Colonic mucosa (tissue), 4 donors: ENCODE results near the gene ERP29. TPM values are rescaled to one million over a fixed set of nuclear protein-coding genes. Genes with fewer than 3 reads are reported as not detected.

Source experiments
- DNase-seq: peaks from one replicate; pipeline ENCODE4 v3.0.0-alpha.2; 2020
- H3K27ac ChIP-seq: fragments of 200-600 bp; one replicate; pipeline ENCODE4 v1.8.0; 2021
- H3K27me3 ChIP-seq: fragments of 200-600 bp; one replicate; pipeline ENCODE4 v1.8.0; 2021
- H3K36me3 ChIP-seq: fragments of 200-600 bp; one replicate; pipeline ENCODE4 v1.8.0; 2021
- H3K4me1 ChIP-seq: fragments of 200-600 bp; one replicate; pipeline ENCODE4 v1.8.0; 2021; ENCODE audit warnings: mild to moderate bottlenecking
- H3K4me3 ChIP-seq: fragments of 200-600 bp; one replicate; pipeline ENCODE4 v1.8.0; 2021
- H3K9ac ChIP-seq, 2 donors: one replicate each; pipeline ENCODE4 v1.7.0; 2013; ENCODE audit warnings: control low read depth in 2 of 2, low read depth in 2 of 2, low read length in 2 of 2
- H3K9me3 ChIP-seq: fragments of 200-600 bp; one replicate; pipeline ENCODE4 v1.8.0; 2021
- intact Hi-C: fragments of 100-400 bp; cut with DNase I; formaldehyde crosslinking; loops from one replicate; pipeline ENCODE4 v1.14.1; 2022
- total RNA-seq, 2 donors: library from RNA; stranded (reverse); fragmentation: NEBNext Ultra II Directional in 1 of 2; extraction: Animal tissue kit (Norgen Biotek cat#: 25700) in 1 of 2; gene quantifications; one replicate each; pipeline ENCODE4 v1.2.1, GENCODE V29; 2021
- TF ChIP-seq, protein P1 (sequence below): fragments of 200-600 bp; IDR thresholded peaks from one replicate; pipeline ENCODE4 v1.8.0; 2022; ENCODE audit warnings: antibody characterized with exemption, mild to moderate bottlenecking
- donor health status: healthy.
- donor health status: DM: no; HTN: no; CAD: no.
- donor health status: DM: no; HTN: no; CAD: no.

The ERP29 gene
- 100 to 1,000 TPM; 136 to 152 TPM for total RNA-seq

DNA sequence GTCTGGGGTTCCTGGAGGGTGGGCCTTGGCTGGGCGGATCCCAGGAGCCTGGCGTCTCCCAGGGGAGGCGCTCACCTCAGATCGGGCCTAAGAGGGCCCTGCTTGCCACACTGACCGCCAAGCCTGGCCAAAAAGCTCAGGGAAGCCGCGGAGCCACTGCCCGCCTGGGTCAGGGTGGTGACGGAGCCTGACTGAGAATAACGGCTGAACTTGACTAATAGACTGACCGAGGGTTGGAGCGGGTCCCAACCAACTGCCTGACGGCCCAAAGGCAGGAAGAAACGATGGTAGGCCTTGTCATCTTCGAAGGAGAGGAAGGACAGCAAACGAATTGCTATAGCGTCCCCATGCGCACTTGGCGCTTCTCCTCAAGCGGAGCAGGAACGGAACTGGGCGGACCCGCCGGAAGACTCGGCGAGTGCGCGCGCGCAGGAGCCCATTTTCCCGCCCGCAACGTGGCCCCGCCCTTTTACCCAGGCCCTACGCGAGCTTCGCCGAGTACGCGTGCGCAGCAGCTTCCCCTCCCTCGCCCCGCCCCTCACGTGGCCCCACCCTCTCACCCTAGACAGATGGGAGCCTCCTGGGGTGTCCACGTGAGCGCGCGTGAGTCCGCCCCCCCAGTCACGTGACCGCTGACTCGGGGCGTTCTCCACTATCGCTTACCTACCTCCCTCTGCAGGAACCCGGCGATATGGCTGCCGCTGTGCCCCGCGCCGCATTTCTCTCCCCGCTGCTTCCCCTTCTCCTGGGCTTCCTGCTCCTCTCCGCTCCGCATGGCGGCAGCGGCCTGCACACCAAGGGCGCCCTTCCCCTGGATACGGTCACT is at the start of gene ERP29, which contains the start of gene TMEM116:
TSS of gene ERP29 (plus strand) at position 652 of the 826 bp plus-strand sequence. CDS start at position 692, 40 bp downstream.
TSS of gene TMEM116 (minus strand) at position 391 of the 826 bp plus-strand sequence. CDS start 7,895 bp downstream, outside the sequence.
- Histone ChIP-seq H3K4me1 (peaks cover 8% of the 10 kb centered on the region), H3K27me3 (no peaks in the 10 kb centered on the region), H3K27ac (peak within 1 kb of the TSS; percentile 88), H3K36me3 (no peaks in the 10 kb centered on the region), H3K9me3 (no peaks in the 10 kb centered on the region), H3K9ac (peak within 1 kb of the TSS; percentile 95 to 96), H3K4me3 (peak within 1 kb of the TSS; percentile 88)
- intact Hi-C loops, result no loop called here
- peak; percentile 100 for DNase-seq
- TF ChIP-seq, protein P1, sequence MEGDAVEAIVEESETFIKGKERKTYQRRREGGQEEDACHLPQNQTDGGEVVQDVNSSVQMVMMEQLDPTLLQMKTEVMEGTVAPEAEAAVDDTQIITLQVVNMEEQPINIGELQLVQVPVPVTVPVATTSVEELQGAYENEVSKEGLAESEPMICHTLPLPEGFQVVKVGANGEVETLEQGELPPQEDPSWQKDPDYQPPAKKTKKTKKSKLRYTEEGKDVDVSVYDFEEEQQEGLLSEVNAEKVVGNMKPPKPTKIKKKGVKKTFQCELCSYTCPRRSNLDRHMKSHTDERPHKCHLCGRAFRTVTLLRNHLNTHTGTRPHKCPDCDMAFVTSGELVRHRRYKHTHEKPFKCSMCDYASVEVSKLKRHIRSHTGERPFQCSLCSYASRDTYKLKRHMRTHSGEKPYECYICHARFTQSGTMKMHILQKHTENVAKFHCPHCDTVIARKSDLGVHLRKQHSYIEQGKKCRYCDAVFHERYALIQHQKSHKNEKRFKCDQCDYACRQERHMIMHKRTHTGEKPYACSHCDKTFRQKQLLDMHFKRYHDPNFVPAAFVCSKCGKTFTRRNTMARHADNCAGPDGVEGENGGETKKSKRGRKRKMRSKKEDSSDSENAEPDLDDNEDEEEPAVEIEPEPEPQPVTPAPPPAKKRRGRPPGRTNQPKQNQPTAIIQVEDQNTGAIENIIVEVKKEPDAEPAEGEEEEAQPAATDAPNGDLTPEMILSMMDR, result peak; percentile 41

DNA sequence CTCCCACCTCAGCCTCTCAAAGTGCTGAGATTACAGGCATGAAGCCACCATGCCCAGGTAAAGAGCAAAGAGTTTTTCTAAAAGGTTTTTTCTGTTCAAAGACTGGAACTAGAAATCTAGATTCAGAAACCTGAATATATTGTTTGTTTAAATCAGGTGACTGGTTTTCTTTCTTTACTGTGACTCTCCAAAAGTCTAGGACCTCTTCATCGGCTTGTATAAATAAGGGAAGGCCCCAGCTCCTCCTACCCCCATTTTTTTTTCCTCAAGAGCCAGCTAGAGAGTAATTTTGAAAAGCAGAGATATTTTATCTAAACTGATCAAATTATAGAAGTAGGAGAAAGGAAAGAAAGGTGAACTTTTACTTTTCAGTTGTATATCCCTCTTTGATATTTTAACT is 48.3 kb upstream of the ERP29 start:
- Histone ChIP-seq H3K4me3 (no peak overlapping the region), H3K9ac (no peak overlapping the region), H3K36me3 (no peaks in the 10 kb centered on the region), H3K27me3 (no peaks in the 10 kb centered on the region), H3K4me1 (no peaks in the 10 kb centered on the region), H3K9me3 (no peaks in the 10 kb centered on the region), H3K27ac (no peak overlapping the region)
- intact Hi-C loops, result no loop called here
- TF ChIP-seq, protein P1, result no peak
- no peak for DNase-seq

DNA sequence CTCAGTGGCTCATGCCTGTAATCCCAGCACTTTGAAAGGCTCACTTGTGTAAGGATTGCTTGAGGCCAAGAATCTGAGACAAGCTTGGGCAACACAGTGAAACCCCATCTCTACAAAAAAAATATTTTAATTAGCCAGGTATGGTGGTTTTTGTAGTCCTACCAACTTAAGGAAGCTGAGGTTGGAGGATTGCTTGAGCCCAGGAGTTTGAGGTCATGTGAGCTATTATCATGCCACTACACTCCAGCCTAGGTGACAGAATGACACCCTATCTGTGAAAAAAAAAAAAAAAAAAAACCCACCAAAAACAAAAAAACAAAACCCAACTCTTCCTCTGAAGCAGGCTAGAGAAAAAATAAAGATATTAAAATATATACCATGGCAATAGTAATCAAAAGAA is 41.4 kb upstream of the ERP29 start:
- no peak overlapping the region for H3K9ac ChIP-seq

DNA sequence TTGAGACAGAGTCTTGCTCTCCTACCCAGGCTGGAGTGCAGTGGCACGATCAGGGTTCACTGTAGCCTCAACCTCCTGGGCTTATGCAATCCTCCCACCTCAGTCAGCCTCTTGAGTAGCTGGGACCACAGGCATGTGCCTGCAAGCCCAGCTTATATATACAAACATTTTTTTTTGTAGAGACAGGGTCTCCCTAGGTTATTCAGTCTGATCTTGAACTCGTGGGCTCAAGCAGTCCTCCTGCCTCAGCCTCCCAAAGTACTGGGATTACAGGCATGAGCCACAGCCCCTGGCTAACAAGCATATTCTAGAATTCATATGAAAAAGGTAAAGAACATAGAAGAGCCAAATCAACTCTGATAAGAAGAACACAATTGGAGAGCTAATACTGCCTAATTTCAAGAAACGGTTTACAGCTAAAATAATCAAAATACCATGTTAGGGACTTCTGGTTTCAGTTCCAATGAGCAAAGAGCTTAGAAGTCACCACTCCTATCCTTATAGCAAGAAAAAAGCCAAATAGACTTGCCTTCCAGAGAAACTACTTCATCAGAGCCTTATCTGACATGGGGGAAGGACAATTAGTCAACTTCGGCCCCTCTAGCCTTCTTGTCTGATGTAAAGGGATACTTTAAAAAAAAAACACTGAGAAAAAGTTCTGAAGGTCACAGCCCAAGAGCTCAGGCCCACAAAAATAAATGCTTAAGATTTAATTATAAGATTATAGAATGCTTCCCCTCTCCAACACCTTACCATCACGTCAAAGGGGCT is 37.9 kb upstream of the ERP29 start:
- intact Hi-C loops, result no loop called here
- Histone ChIP-seq H3K4me1 (no peaks in the 10 kb centered on the region), H3K9ac (no peak overlapping the region), H3K4me3 (no peak overlapping the region), H3K27me3 (no peaks in the 10 kb centered on the region), H3K36me3 (no peaks in the 10 kb centered on the region), H3K27ac (no peak overlapping the region), H3K9me3 (no peaks in the 10 kb centered on the region)
- TF ChIP-seq, protein P1, result no peak
- DNase-seq, result no peak

More for the DNA sequence above, 41.4 kb upstream of the ERP29 start:
- intact Hi-C loops, result no loop called here
- H3K36me3 ChIP-seq, result no peaks in the 10 kb centered on the region
- H3K27me3 ChIP-seq, result no peaks in the 10 kb centered on the region
- no peak for DNase-seq
- H3K9me3 ChIP-seq, result no peaks in the 10 kb centered on the region
- H3K4me3 ChIP-seq, result no peak overlapping the region
- H3K4me1 ChIP-seq, result no peaks in the 10 kb centered on the region
- TF ChIP-seq, protein P1, result no peak
- no peak overlapping the region for H3K27ac ChIP-seq

DNA sequence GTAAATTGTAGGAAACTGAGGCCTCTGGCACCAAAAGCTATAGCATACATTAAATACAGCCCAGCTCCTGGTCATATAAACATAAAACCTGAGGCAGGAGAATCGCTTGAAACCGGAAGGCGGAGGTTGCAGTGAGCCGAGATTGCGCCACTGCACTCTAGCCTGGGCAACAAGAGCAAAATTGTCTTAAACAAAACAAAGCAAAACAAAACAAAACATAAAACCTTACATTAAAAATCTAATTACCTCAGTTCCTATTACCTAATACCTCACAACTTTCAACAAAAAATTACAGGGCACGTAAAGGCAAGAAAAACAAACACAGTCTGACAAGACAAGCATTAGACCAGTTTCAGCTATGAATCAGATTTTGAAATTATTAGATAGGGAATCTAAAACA is 36.9 kb upstream of the ERP29 start:
- no peaks in the 10 kb centered on the region for H3K27me3 ChIP-seq
- intact Hi-C loops, result no loop called here
- TF ChIP-seq, protein P1, result no peak

More for the DNA sequence above, 36.9 kb upstream of the ERP29 start:
- Histone ChIP-seq H3K9me3 (no peaks in the 10 kb centered on the region), H3K27ac (no peak overlapping the region), H3K4me3 (no peak overlapping the region), H3K9ac (no peak overlapping the region), H3K4me1 (no peaks in the 10 kb centered on the region), H3K36me3 (no peaks in the 10 kb centered on the region)
- DNase-seq, result no peak
